GM12878 (cell line): Measurements from ENCODE around the gene SALL4. TPM values are rescaled to one million over a fixed set of nuclear protein-coding genes. Genes with fewer than 3 reads are reported as not detected.
A peak's percentile ranks its signal among the peaks of the same experiment; 100 is the strongest.

ENCODE experiments used
- ATAC-seq: fragments of 200-7000 bp; cut with Tn5 transposase; 3 replicates; pipeline ENCODE4 v1.9.1; 2020; ENCODE audit warnings: mild to moderate bottlenecking, moderate library complexity
- Bru-seq: library from RNA; stranded (reverse); fragments of 400-500 nt; gene quantifications from one replicate; lab custom pipeline; 2021; lab: Mats Ljungman, UMichigan
- BruChase-seq, 2 experiments: library from RNA; stranded (reverse); fragments of 400-500 nt; gene quantifications; one replicate each; lab custom pipeline; 2021; lab: Mats Ljungman, UMichigan
- BruUV-seq: library from RNA; stranded (reverse); fragments of 400-500 nt; replicated peaks from 2 replicates; lab custom pipeline; 2021; lab: Mats Ljungman, UMichigan
- CTCF ChIA-PET: fragments of 300-600 bp; sonication (Branson Sonifier 250); formaldehyde crosslinking; extraction: SDS; loops from one replicate; lab custom pipeline; 2021; ENCODE audit warnings: inconsistent platforms; lab: Yijun Ruan, JAX
- POLR2A ChIA-PET: fragments of 350-600 bp; formaldehyde crosslinking; extraction: SDS; loops from one replicate; lab custom pipeline; 2021; ENCODE audit warnings: inconsistent platforms; lab: Charles Lee
- RAD21 ChIA-PET: fragments of 300-600 bp; sonication (Branson Sonifier 250); formaldehyde crosslinking; loops from one replicate; lab custom pipeline; 2023; ENCODE audit warnings: antibody characterized with exemption; ENCODE audit not compliant: unreplicated experiment; lab: Charles Lee
- SMC1A ChIA-PET: fragments of 300-600 bp; sonication (Branson Sonifier 250); formaldehyde crosslinking; loops from one replicate; lab custom pipeline; 2023; ENCODE audit not compliant: unreplicated experiment, uncharacterized antibody; lab: Charles Lee
- DNase-seq: peaks from one replicate; pipeline ENCODE4 v3.0.0-alpha.2; 2011; ENCODE audit warnings: low read depth, low spot score
- FAIRE-seq: peaks from 3 replicates; lab custom pipeline; 2011; peaks lifted over from hg19 to GRCh38; lab: Jason Lieb, UNC
- H2AFZ ChIP-seq: 2 replicates; pipeline ENCODE4 v1.6.0; 2011; ENCODE audit warnings: low read depth, low read length, control low read depth; ENCODE audit not compliant: control insufficient read depth
- H3K27ac ChIP-seq: 2 replicates; pipeline ENCODE4 v1.5.1; 2011; ENCODE audit warnings: control low read depth; ENCODE audit not compliant: control insufficient read depth, insufficient read depth
- H3K27me3 ChIP-seq, 2 experiments: replicated peaks in 1 of 2; 2 replicates each; pipeline versions ENCODE4 v1.6.0 to v1.6.1; 2011; ENCODE audit warnings: low read length in 1 of 2; ENCODE audit not compliant: control insufficient read depth in 2 of 2, insufficient read depth in 2 of 2
- H3K36me3 ChIP-seq, 2 experiments: 2 replicates each; pipeline ENCODE4 v1.5.1; 2011; ENCODE audit warnings: low read length in 1 of 2; ENCODE audit not compliant: control insufficient read depth in 2 of 2, insufficient read depth in 2 of 2
- H3K4me1 ChIP-seq: 2 replicates; pipeline ENCODE4 v1.6.1; 2011; ENCODE audit warnings: mild to moderate bottlenecking, low read length, moderate library complexity, mixed read lengths; ENCODE audit not compliant: control insufficient read depth, insufficient read depth
- H3K4me2 ChIP-seq: 2 replicates; pipeline ENCODE4 v1.6.0; 2011; ENCODE audit warnings: control low read depth; ENCODE audit not compliant: control insufficient read depth, insufficient read depth
- H3K4me3 ChIP-seq: fragments of 200-600 bp; sonication (generic); 2 replicates; pipeline ENCODE4 v1.5.1; 2016
- H3K79me2 ChIP-seq: 2 replicates; pipeline ENCODE4 v1.6.0; 2011; ENCODE audit warnings: low read length; ENCODE audit not compliant: control insufficient read depth, insufficient read depth
- H3K9ac ChIP-seq: 2 replicates; pipeline ENCODE4 v1.8.0; 2011; ENCODE audit warnings: low read length, control low read depth, mixed read lengths; ENCODE audit not compliant: control insufficient read depth, insufficient read depth
- H3K9me3 ChIP-seq: replicated peaks from 3 replicates; pipeline ENCODE4 v1.5.1; 2011; ENCODE audit warnings: mild to moderate bottlenecking, low read length; ENCODE audit not compliant: control insufficient read depth, insufficient read depth
- H4K20me1 ChIP-seq: 2 replicates; pipeline ENCODE4 v1.6.0; 2011; ENCODE audit not compliant: control insufficient read depth, insufficient read depth
- FOXK2 ChIP-seq: fragments of 450-650 bp; IDR thresholded peaks from 2 replicates; pipeline ENCODE4 v1.6.1; 2017; ENCODE audit warnings: mild to moderate bottlenecking, moderate library complexity
- HDAC6 ChIP-seq: fragments of 200-600 bp; sonication (generic); IDR thresholded peaks from one replicate; pipeline ENCODE4 v1.8.0; 2017; ENCODE audit warnings: antibody characterized with exemption; ENCODE audit not compliant: unreplicated experiment
- IRF5 ChIP-seq: fragments of 450-650 bp; IDR thresholded peaks from 2 replicates; pipeline ENCODE4 v1.6.1; 2017; ENCODE audit warnings: borderline replicate concordance
- PML ChIP-seq: IDR thresholded peaks from 2 replicates; pipeline ENCODE4 v1.6.1; 2012; ENCODE audit warnings: low read length, inconsistent platforms
- REST ChIP-seq: IDR thresholded peaks from 2 replicates; pipeline ENCODE4 v1.6.1; 2012; ENCODE audit warnings: mild to moderate bottlenecking, low read depth, low read length
- USF2 ChIP-seq: IDR thresholded peaks from 2 replicates; pipeline ENCODE4 v1.6.1; 2011; ENCODE audit warnings: low read depth, low read length, improper control_type of control experiment, borderline replicate concordance
- ZNF622 ChIP-seq: fragments of 450-650 bp; IDR thresholded peaks from 2 replicates; pipeline ENCODE4 v1.6.1; 2017; ENCODE audit warnings: mild to moderate bottlenecking, inconsistent platforms
- WGBS: methylation state at CpG from one replicate; pipeline ENCODE4 v1.1.6; 2016; ENCODE audit warnings: low lambda C conversion rate; ENCODE audit not compliant: insufficient replicate concordance, insufficient coverage; ENCODE audit errors: missing lambda C conversion rate; 5-methylcytosine and 5-hydroxymethylcytosine counted together
- in situ Hi-C: fragments of 300-500 bp; cut with MboI; formaldehyde crosslinking; loops from 9 replicates; pipeline ENCODE4 v1.14.3; 2018; ENCODE audit warnings: mixed read lengths
- intact Hi-C: fragments of 100-400 bp; cut with micrococcal nuclease; formaldehyde crosslinking; loops from one replicate; pipeline ENCODE4 v1.14.2; 2022; ENCODE audit not compliant: unreplicated experiment
- long read RNA-seq, 2 experiments: library from polyadenylated mRNA; unstranded; transcript quantifications; one replicate each; pipeline ENCODE4 v2.0.0, GENCODE V29; 2019 to 2020
- polyA minus RNA-seq, 3 experiments: library from RNA; depleted of rRNA, polyadenylated mRNA; stranded (reverse); fragments of >200 nt; gene quantifications; 2 replicates each; pipeline ENCODE4 v1.2.3, GENCODE V29; 2011
- polyA plus RNA-seq, 11 experiments: library from polyadenylated mRNA; depleted of rRNA in 4 of 11; unstranded in 6 of 11; stranded (reverse) in 5 of 11; fragments of >200 nt; fragmentation: Nextera tagmentation in 4 of 11; fragmentation: Illumina TruSeq in 1 of 11; extraction: Ambion mirVana in 4 of 11; extraction: Trizol in 1 of 11; gene quantifications; 1 replicate in 1 of 11; 2 replicates in 10 of 11; pipeline versions ENCODE4 v1.2.1 to v1.2.3, GENCODE V29; 2011 to 2016; ENCODE audit warnings: inconsistent platforms in 2 of 11, missing spikeins in 2 of 11, low read depth in 1 of 11
- total RNA-seq, 4 experiments: library from RNA; depleted of rRNA in 3 of 4; stranded (reverse); fragments of >200 nt in 3 of 4; fragmentation: Illumina TruSeq in 1 of 4; extraction: Trizol in 1 of 4; gene quantifications; 2 replicates each; pipeline versions ENCODE4 v1.2.1 to v1.2.3, GENCODE V29; 2013 to 2021

Gene SALL4
- total RNA-seq (2013; cell fraction: nucleolus; rRNA removed), result 0.25 and 0.49 TPM in 2 replicates
- total RNA-seq (2014; rRNA removed), result 0.22 TPM in 1 of 2 replicates, not detected in the other
- total RNA-seq (2014; rRNA removed; fragmentation: Illumina TruSeq; extraction: Trizol), result not detected in 2 replicates
- 0.08 and 0.23 TPM in 2 replicates for total RNA-seq (2021)
- not detected for polyA plus RNA-seq (2011; ENCODE audit: low read depth)
- 0.97 and 1.1 TPM in 2 replicates for polyA plus RNA-seq (2011; rRNA removed)
- 0.61 and 0.90 TPM in 2 replicates for polyA plus RNA-seq (2011; cell fraction: cytosol; rRNA removed)
- 3.1 and 3.3 TPM in 2 replicates for polyA plus RNA-seq (2011; cell fraction: nucleus; rRNA removed)
- 0.07 TPM in 1 of 2 replicates, not detected in the other for polyA plus RNA-seq (2012)
- not detected in 2 replicates for polyA plus RNA-seq (2014; fragmentation: Illumina TruSeq; extraction: Trizol)
- polyA plus RNA-seq (2014; fragmentation: Nextera tagmentation; extraction: Ambion mirVana), result not detected
- not detected in 2 replicates for polyA plus RNA-seq (2014; rRNA removed)
- under 1 TPM in 1 of 2 experiments, not detected in 1; 0.08 TPM for polyA plus RNA-seq (2016; fragmentation: Nextera tagmentation; extraction: Ambion mirVana)
- 0.37 and 0.77 TPM in 2 replicates for polyA minus RNA-seq (2011; rRNA and poly(A)+ RNA removed)
- 0.40 and 0.52 TPM in 2 replicates for polyA minus RNA-seq (2011; cell fraction: cytosol; rRNA and poly(A)+ RNA removed)
- 0.36 and 0.57 TPM in 2 replicates for polyA minus RNA-seq (2011; cell fraction: nucleus; rRNA and poly(A)+ RNA removed)
- percentile 15 among the genes with signal in this experiment for Bru-seq, nascent RNA
- percentile 13 among the genes with signal in this experiment for BruChase-seq, experiment 1, labeled RNA remaining after a 6-hour chase
- percentile 10 among the genes with signal in this experiment for BruChase-seq, experiment 2, labeled RNA remaining after a 2-hour chase
- long read RNA-seq, experiment 1, result 0 reads
- long read RNA-seq, experiment 2, partial matches to known transcripts, result 1 of 1 reads
- long read RNA-seq, experiment 2, other reads (novel, unspliced or antisense), result 0 of 1 reads

GRCh38 chr20:51802170-51802751 is at the start of gene SALL4:
Gene SALL4 (minus strand): TSS chr20:51802521. CDS start chr20:51802408, 113 bp downstream.
- no peaks in the 10 kb centered on the region for H3K36me3 ChIP-seq
- H2AFZ ChIP-seq, result no peak within 1 kb of the TSS
- intact Hi-C loops, result no loop called here
- TF ChIP-seq USF2 (no peak), HDAC6 (no peak), REST (no peak), FOXK2 (no peak), ZNF622 (no peak), PML (no peak), IRF5 (no peak)
- peaks cover 5 to 15% of the 10 kb centered on the region in 2 experiments for H3K27me3 ChIP-seq
- no peak within 1 kb of the TSS for H3K27ac ChIP-seq
- FAIRE-seq (no peak), DNase-seq (no peak), ATAC-seq (no peak)
- POLR2A ChIA-PET, result no interaction called here
- no peaks in the 10 kb centered on the region for H3K9me3 ChIP-seq
- no TSS peak for BruUV-seq
- H3K79me2 ChIP-seq, result no peaks in the 10 kb centered on the region
- CTCF ChIA-PET, result no interaction called here
- RAD21 ChIA-PET, result no interaction called here
- H3K9ac ChIP-seq, result no peak within 1 kb of the TSS
- H4K20me1 ChIP-seq, result no peaks in the 10 kb centered on the region
- H3K4me2 ChIP-seq, result 0 out of 2 replicates have a peak within 1 kb of the TSS, but pooled peaks have one; percentile 31
- SMC1A ChIA-PET, result no interaction called here
- WGBS, result 62% methylated on average over 43 of the region's 44 CpGs
- in situ Hi-C loops, result no loop called here
- no peak within 1 kb of the TSS for H3K4me3 ChIP-seq
- no peaks in the 10 kb centered on the region for H3K4me1 ChIP-seq
